ENCODE data around the gene LTC4S.

Gene LTC4S

DNA sequence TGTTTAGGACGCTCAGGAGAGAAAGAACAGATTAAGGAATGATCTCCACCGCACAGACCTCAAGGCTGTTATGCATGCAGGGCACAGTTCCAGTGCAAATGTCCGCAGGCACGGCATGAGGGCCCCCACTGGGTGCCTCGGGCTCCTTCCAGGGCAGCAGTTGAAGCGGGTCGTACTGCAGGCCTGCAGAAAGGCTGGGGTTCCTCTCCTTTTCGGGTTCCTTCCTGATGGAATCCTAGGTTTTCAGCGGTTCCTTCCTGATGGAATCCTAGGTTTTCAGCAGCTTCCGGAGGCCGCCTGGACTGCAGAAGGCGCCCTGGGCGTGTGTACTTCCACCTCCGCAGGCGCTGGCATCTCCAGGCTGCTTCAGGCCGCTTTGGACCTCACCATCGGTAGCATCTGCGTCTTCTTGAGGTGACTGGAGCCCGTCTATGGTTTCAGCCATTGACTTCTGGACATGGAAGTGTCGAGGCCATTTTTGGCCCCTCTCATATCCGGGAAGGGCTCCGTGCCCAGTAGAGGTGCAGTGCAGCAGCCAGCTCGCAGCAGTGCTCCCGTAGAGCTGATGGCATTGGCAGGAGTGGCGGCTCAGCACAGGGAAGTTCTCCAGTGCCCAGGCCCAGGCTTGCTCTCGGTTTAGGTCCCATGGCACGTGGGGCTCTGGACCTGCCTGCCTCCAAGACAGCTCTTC lies 18.5 kb downstream of the LTC4S start:
- DNase-seq = no peak

DNA sequence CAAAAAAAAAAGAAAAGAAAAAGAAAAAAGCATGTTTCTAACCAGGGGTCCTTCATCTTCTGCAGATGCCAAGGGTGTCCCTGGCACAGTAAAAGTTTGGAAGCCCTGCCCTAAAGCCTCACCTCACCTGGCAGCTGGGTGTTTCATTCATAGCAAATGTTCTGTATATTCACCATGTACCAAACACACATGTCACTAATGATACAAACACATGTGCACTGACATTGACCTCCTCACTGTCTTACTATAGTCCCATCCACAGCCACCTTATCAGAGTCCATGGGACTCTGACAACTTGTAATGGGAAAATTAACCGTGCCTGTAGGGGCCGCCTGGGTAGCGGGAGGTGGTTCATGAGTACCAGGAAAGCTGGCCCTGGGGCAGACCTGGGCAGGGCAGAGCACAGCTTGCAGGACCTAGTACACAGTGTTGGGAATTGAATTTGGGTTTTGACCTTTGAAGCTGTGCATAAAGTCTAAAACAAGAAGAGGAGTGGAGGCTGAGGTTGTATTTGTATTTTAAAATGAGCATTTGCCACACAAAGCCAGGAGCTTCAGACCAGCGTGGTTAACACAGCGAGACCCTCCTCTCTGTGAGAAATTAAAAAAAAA lies 19.3 kb downstream of the LTC4S start:
- DNase-seq = no peak

GRCh38 chr5:179814090-179814489 lies 20.3 kb downstream of the LTC4S start:
- DNase-seq = no peak

- DNase-seq = no peak
These were observed 21.9 kb downstream of the LTC4S start for GRCh38 chr5:179815491-179816249.

- no peak for DNase-seq
These were observed 22.6 kb downstream of the LTC4S start for GRCh38 chr5:179816401-179816795.

DNA sequence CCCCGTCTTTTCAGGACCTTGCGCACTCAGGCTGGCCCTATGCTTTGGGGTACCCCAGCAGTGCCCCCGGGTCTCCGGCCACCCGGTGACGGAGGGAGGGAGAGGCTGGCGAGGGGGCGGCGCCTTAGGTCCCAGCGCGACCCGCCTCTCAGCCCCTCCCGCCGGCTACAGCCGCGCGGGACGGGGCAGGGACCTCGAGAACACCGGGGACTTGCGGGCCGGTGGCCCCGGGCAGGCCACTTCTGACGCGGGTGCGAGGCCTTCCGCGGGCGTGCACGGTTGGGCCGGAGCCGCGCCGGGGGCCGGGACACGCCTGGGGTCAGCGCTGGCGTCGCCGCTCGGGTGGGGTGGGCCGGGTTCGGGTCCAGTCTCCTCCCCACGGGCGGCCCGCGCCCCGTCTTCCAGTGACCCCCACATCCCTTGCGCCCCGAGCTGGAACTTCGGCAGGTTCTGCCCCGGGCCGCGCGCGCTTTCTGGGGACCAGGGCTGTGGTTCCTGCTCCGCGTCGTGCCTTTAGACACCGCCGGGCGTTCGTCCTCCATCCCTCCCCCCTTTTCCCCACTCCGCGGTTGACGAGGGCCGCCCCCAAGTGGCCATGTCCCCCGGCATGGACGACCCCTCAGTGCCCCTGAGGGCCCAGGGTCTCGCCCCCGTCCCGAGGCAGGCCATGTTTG lies 23.1 kb downstream of the LTC4S start:
- no peak for DNase-seq

GRCh38 chr5:179817470-179817840 lies 23.7 kb downstream of the LTC4S start:
- DNase-seq = no peak

- no peak for DNase-seq
These were observed 24.3 kb downstream of the LTC4S start for GRCh38 chr5:179817890-179818745.

DNA sequence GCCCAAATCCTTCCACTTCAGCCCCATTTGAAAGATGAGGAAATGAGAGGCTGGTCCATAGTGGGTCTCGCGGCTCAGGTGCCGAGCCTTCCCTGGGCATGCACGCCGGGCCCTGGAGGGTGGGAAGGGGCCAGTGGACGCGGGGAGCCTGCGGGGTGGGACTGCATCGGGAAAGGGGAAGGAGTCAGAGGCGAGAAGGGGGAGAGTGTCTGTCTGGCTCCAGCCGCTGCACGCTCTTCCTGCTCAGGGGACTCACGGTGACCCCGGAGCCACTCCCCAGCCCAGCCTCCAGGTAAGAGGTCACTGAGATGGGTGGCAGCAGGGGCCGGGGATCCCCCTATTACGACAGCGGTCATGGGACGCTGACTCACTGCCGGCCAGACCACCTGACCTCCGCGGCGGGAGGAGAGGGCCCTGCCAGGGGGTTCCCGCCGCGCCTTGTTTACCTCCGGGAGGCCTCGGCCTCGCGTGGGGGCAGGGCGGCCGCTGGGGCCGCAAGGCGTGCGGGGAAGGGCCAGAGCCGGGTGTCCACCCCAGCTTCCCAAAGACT lies 25.0 kb downstream of the LTC4S start:
- peak; percentile 67 to 85 for DNase-seq

DNA sequence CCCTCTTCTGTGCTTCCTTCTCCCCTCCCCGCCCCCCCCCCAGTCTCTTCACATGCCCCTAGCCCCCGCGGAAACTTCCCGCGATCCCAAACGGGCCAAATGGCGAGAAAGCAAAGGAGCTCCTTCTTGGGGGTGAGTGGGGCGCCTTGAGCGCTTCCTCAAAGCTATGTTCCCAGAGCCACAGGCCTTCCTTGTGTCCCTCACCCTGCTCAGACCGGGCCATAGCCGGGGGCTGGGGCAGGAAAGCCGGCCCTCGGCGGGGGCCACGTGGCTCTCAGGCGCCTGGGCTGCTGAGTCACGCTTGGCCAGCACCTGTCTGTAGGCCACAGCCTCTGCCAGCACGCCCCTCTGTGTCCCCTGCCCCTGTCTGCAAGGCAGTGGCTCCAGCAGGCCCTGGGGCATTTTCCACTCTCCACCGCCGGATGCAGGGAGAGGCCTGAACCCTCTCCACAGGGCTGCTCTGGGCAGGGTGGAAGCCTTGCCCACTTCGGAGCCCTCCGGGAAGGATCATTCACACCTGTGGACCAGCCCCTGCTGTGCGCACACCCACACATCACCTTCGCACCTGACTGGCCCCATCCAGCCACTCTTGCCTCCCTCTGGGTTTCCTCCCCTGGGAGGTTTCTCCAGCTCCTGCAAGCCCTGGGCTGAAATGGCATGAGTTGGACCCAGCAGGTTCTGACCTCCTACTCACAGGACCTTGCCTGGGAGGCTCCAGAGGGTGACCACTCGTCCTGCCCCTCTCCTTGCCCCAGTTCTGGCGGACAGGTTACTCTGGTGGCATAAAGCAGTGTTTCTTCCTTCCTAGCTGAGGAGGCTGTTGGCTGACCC lies 25.7 kb downstream of the LTC4S start:
- DNase-seq = peak; percentile 82 to 87

GRCh38 chr5:179820127-179820482 lies 26.3 kb downstream of the LTC4S start:
- no peak for DNase-seq

- peak in 1 of 2 experiments; percentile 54 for DNase-seq
These were observed 26.9 kb downstream of the LTC4S start, which contains the start of gene SQSTM1 for GRCh38 chr5:179820483-179821297. Gene SQSTM1 (plus strand): TSS chr5:179820905. CDS start chr5:179820937, 32 bp downstream.

DNA sequence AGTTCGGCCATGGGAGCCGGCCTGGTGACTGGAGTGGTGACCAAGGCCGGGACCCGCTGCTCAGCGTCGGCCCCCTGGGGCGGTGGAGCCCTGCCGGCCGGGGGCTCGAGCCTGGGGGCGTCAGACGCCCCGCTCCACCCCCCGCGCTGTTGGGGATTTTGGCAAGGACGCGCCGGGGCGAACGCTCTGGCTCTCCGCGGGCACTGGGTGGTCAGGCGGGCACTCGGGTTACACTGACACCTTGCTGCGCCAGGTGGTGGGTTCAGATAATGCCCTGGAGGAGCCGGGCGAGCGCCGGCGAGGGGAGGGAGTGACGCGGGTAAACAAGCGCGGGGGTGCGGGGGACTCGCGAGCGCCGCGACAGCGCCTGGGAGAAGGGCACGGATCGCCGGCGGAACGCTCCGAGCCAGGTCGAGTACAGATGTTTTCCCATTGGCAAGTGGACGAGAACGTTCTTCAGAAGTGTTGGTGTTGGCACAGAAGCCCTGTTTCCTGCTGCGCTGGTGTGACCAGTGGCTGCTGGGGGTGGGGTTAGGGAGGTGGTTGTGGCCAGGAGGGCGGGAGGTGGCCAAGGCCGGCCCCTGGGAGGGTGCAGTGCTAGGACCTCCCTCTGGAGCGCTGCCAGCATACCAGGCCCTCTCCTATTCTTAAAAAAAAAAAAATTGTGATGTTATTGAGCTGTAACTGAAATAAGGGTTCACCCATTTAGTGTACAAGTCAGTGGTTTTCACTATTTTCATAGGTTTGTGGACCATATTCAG lies 27.7 kb downstream of the LTC4S start:
- peak; percentile 82 to 86 for DNase-seq

GRCh38 chr5:179822059-179822432 lies 28.3 kb downstream of the LTC4S start:
- no peak for DNase-seq

DNA sequence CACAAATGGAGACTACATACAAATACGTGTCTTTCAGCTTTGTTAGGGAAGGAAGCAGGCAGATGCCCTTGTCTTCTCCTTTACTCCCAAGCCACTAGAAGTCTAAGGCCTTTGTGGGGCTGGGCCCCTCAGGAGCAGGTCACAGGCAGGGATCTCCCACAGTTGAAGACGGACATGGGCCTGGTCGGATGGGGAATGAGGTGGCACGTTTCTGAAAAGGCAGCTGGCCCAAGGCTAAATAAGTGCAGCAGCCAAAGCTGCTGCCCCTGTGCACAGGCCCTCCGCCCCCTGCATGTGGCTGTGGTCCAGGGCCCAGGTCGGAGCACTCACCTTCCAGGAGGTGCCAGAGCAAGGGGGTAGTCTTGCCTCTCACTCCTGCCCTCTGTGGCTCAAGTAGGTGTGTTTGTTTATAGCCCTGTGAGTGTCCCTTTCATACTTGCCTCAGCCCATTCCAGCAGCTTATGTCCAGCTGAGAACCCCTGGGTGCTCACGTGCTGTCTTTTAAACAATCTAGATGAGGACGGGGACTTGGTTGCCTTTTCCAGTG lies 28.7 kb downstream of the LTC4S start:
- DNase-seq = no peak

GRCh38 chr5:179823937-179824744 lies 30.4 kb downstream of the LTC4S start:
- DNase-seq = no peak

DNA sequence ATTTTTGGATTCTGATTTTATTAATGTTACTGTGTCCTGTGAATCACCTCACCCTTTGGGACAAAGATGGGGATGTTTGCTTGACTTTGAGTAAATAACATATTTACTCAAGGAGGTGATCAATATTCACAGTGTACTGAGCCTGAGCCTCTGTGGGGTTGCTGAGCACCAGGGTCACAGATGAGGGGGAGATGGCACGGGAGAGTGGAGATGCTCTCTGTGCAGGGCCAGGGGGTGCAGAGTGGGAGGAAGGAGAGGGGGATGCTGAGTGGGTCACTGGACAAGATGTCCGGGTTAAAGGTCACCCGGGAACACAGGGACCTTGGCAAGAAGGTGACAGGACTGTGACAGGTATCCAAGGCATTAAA lies 30.9 kb downstream of the LTC4S start:
- no peak for DNase-seq

DNA sequence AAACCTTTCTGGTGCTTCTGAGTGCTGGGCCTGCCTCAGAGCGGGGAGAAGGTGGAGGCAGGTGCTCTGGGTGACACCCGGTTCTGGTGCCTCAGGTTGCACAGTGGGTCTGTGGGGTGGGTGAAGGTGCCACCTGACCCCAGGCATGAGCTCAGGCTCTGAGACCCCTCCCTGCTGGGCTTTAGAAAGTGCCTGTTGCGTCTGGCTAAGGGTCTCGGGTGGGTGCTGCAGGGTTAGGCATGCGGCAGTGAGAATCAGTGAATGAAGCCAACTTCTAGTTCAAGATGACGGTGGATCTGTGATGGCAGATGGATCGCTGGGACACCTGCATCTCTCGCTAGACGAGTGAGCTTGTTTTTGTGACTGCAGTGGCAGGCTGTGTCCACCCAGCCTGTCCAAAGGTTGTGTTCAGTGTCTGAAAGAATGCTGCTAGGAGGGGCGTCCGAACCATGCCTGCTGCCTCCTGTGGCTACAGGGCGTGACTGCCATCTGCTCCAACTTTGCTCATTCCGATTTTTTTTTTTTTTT lies 31.9 kb downstream of the LTC4S start:
- DNase-seq = no peak

All from SHP77 (cell line).